H1 (cell line): ENCODE data around the gene OSBPL5. TPM values are rescaled to one million over a fixed set of nuclear protein-coding genes. Genes with fewer than 3 reads are reported as not detected.

ENCODE experiments used
- ASH2L ChIP-seq: fragments of 200-600, 300-600 bp; sonication (generic); IDR thresholded peaks from one replicate; pipeline ENCODE4 v1.7.1; 2017; ENCODE audit warnings: low read length
- CEBPB ChIP-seq: IDR thresholded peaks from 2 replicates; pipeline ENCODE4 v1.6.1; 2012; ENCODE audit warnings: low read depth, low read length
- EGR1 ChIP-seq: IDR thresholded peaks from 2 replicates; pipeline ENCODE4 v1.6.1; 2011; ENCODE audit warnings: low read depth, low read length, borderline replicate concordance
- JUN ChIP-seq: IDR thresholded peaks from 2 replicates; pipeline ENCODE4 v1.6.1; 2011; ENCODE audit warnings: low read depth, mild to moderate bottlenecking, improper control_type of control experiment, low read length
- RNF2 ChIP-seq: fragments of 200-900, 300-1000 bp; sonication (generic); IDR thresholded peaks from 2 replicates; pipeline ENCODE4 v1.7.1; 2016; ENCODE audit warnings: borderline replicate concordance, low read depth, mild to moderate bottlenecking, antibody characterized with exemption, low read length; ENCODE audit not compliant: poor library complexity, severe bottlenecking; ENCODE audit errors: missing control alignments
- SAP30 ChIP-seq: fragments of 300-600 bp; sonication (generic); IDR thresholded peaks from 2 replicates; pipeline ENCODE4 v1.7.1; 2012; ENCODE audit warnings: low read length, moderate library complexity, mild to moderate bottlenecking, inconsistent platforms; ENCODE audit not compliant: insufficient read depth, insufficient replicate concordance
- SIN3A ChIP-seq, 2 experiments: IDR thresholded peaks in 1 of 2; conservative IDR thresholded peaks in 1 of 2; 2 replicates each; pipeline ENCODE4 v1.6.1; 2011 to 2012; ENCODE audit warnings: low read length in 2 of 2, improper control_type of control experiment in 1 of 2, low read depth in 1 of 2, mild to moderate bottlenecking in 1 of 2
- polyA plus RNA-seq, 7 experiments: library from polyadenylated mRNA; depleted of rRNA in 3 of 7; stranded (reverse) in 5 of 7; unstranded in 2 of 7; fragments of >200 nt in 5 of 7; fragments of 200-250 nt in 2 of 7; gene quantifications; 1 replicate in 5 of 7; 2 replicates in 1 of 7; 4 replicates in 1 of 7; pipeline versions ENCODE4 v1.2.1 to v1.2.3, GENCODE V29; 2011 to 2013; ENCODE audit warnings: missing spikeins in 2 of 7, mixed read lengths in 2 of 7
- total RNA-seq: library from RNA; stranded (reverse); fragmentation: NEBNext Ultra II Directional; extraction: Animal tissue kit (Norgen Biotek cat#: 25700); gene quantifications from 2 replicates; pipeline ENCODE4 v1.2.1, GENCODE V29; 2021
- TF ChIP-seq, protein P1 (sequence below): fragments of 300-600 bp; sonication (generic); IDR thresholded peaks from 2 replicates; pipeline ENCODE4 v1.7.1; 2012; ENCODE audit warnings: low read length, moderate library complexity, mild to moderate bottlenecking, inconsistent platforms; ENCODE audit not compliant: insufficient replicate concordance

The OSBPL5 gene
- total and polyA plus RNA-seq, 2 of the 8 experiments (the other 6 are each of a cell fraction or from before 2014, with no cell fraction given) = 3.4 to 9.9 TPM

- TF ChIP-seq, protein P1, sequence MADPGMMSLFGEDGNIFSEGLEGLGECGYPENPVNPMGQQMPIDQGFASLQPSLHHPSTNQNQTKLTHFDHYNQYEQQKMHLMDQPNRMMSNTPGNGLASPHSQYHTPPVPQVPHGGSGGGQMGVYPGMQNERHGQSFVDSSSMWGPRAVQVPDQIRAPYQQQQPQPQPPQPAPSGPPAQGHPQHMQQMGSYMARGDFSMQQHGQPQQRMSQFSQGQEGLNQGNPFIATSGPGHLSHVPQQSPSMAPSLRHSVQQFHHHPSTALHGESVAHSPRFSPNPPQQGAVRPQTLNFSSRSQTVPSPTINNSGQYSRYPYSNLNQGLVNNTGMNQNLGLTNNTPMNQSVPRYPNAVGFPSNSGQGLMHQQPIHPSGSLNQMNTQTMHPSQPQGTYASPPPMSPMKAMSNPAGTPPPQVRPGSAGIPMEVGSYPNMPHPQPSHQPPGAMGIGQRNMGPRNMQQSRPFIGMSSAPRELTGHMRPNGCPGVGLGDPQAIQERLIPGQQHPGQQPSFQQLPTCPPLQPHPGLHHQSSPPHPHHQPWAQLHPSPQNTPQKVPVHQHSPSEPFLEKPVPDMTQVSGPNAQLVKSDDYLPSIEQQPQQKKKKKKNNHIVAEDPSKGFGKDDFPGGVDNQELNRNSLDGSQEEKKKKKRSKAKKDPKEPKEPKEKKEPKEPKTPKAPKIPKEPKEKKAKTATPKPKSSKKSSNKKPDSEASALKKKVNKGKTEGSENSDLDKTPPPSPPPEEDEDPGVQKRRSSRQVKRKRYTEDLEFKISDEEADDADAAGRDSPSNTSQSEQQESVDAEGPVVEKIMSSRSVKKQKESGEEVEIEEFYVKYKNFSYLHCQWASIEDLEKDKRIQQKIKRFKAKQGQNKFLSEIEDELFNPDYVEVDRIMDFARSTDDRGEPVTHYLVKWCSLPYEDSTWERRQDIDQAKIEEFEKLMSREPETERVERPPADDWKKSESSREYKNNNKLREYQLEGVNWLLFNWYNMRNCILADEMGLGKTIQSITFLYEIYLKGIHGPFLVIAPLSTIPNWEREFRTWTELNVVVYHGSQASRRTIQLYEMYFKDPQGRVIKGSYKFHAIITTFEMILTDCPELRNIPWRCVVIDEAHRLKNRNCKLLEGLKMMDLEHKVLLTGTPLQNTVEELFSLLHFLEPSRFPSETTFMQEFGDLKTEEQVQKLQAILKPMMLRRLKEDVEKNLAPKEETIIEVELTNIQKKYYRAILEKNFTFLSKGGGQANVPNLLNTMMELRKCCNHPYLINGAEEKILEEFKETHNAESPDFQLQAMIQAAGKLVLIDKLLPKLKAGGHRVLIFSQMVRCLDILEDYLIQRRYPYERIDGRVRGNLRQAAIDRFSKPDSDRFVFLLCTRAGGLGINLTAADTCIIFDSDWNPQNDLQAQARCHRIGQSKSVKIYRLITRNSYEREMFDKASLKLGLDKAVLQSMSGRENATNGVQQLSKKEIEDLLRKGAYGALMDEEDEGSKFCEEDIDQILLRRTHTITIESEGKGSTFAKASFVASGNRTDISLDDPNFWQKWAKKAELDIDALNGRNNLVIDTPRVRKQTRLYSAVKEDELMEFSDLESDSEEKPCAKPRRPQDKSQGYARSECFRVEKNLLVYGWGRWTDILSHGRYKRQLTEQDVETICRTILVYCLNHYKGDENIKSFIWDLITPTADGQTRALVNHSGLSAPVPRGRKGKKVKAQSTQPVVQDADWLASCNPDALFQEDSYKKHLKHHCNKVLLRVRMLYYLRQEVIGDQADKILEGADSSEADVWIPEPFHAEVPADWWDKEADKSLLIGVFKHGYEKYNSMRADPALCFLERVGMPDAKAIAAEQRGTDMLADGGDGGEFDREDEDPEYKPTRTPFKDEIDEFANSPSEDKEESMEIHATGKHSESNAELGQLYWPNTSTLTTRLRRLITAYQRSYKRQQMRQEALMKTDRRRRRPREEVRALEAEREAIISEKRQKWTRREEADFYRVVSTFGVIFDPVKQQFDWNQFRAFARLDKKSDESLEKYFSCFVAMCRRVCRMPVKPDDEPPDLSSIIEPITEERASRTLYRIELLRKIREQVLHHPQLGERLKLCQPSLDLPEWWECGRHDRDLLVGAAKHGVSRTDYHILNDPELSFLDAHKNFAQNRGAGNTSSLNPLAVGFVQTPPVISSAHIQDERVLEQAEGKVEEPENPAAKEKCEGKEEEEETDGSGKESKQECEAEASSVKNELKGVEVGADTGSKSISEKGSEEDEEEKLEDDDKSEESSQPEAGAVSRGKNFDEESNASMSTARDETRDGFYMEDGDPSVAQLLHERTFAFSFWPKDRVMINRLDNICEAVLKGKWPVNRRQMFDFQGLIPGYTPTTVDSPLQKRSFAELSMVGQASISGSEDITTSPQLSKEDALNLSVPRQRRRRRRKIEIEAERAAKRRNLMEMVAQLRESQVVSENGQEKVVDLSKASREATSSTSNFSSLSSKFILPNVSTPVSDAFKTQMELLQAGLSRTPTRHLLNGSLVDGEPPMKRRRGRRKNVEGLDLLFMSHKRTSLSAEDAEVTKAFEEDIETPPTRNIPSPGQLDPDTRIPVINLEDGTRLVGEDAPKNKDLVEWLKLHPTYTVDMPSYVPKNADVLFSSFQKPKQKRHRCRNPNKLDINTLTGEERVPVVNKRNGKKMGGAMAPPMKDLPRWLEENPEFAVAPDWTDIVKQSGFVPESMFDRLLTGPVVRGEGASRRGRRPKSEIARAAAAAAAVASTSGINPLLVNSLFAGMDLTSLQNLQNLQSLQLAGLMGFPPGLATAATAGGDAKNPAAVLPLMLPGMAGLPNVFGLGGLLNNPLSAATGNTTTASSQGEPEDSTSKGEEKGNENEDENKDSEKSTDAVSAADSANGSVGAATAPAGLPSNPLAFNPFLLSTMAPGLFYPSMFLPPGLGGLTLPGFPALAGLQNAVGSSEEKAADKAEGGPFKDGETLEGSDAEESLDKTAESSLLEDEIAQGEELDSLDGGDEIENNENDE = no peak
- TF ChIP-seq ASH2L (peak; percentile 70), EGR1 (peak; percentile 85), SAP30 (no peak), SIN3A (conservative IDR thresholded peaks at IDR 0.05 in 1 of 2, IDR thresholded peaks at IDR 0.05 in 1 of 2; ENCODE audit: low read depth in 1 of 2, low read length in 2 of 2) (peak; percentile 92 to 98; a peak in 3 of 4 replicates), RNF2 (no peak), CEBPB (peak; percentile 98), JUN (no peak)
Observed at GRCh38 chr11:3057069-3057963, 107.8 kb downstream of the OSBPL5 start, which contains the start of gene CARS1 (continued).
